ENCODE results near the gene DNAH14. TPM values are rescaled to one million over a fixed set of nuclear protein-coding genes. Genes with fewer than 3 reads are reported as not detected.
A peak's percentile ranks its signal among the peaks of the same experiment; 100 is the strongest.
"Not testable (repeated sequence)": the region's sequence is repeated elsewhere in the genome, so short reads cannot be mapped to it uniquely, and the experiment has no call there.

The DNAH14 gene
- total and polyA plus RNA-seq, 2 experiments from 2014 or later: 13.5 to 40.8 TPM

GRCh38 chr1:225143001-225143400 lies 213.5 kb downstream of the DNAH14 start:
- Histone ChIP-seq H3K27me3 (no peaks in the 10 kb centered on the region), H3K36me3 (no peaks in the 10 kb centered on the region), H3K4me1 (ENCODE audit: low read depth) (no peaks in the 10 kb centered on the region), H3K9me3 (ENCODE audit: low read depth) (no peaks in the 10 kb centered on the region), H3K4me3 (no peak overlapping the region), H3K27ac (no peak overlapping the region)
- DNase-seq (ENCODE audit: low read depth in 1 of 2, low spot score in 1 of 2): no peak
- TF ChIP-seq CTCF (IDR thresholded peaks at IDR 0.05; ENCODE audit: low read depth, low read length): no peak

- no peak for TF ChIP-seq CTCF (IDR thresholded peaks at IDR 0.05; ENCODE audit: low read depth, low read length)
- Histone ChIP-seq H3K36me3 (no peaks in the 10 kb centered on the region), H3K9me3 (ENCODE audit: low read depth) (no peaks in the 10 kb centered on the region), H3K4me3 (no peak overlapping the region), H3K4me1 (ENCODE audit: low read depth) (no peaks in the 10 kb centered on the region), H3K27me3 (no peaks in the 10 kb centered on the region), H3K27ac (no peak overlapping the region)
- DNase-seq (ENCODE audit: low read depth in 1 of 2, low spot score in 1 of 2): no peak
Observed at GRCh38 chr1:225146478-225146877, 217.0 kb downstream of the DNAH14 start.

GRCh38 chr1:225147791-225148190 lies 218.3 kb downstream of the DNAH14 start:
- H3K27ac ChIP-seq; H3K4me3 ChIP-seq; H3K4me1 ChIP-seq (ENCODE audit: low read depth); H3K27me3 ChIP-seq; DNase-seq (ENCODE audit: low read depth in 1 of 2, low spot score in 1 of 2); H3K36me3 ChIP-seq; H3K9me3 ChIP-seq (ENCODE audit: low read depth): not testable (repeated sequence)

GRCh38 chr1:225152061-225152460 lies 222.6 kb downstream of the DNAH14 start:
- no peak overlapping the region for H3K27ac ChIP-seq
- no peaks in the 10 kb centered on the region for H3K9me3 ChIP-seq (ENCODE audit: low read depth)
- no peaks in the 10 kb centered on the region for H3K4me1 ChIP-seq (ENCODE audit: low read depth)
- H3K36me3 ChIP-seq: no peaks in the 10 kb centered on the region
- H3K4me3 ChIP-seq: no peak overlapping the region
- no peaks in the 10 kb centered on the region for H3K27me3 ChIP-seq
- no peak for DNase-seq (ENCODE audit: low read depth in 1 of 2, low spot score in 1 of 2)
- TF ChIP-seq CTCF (IDR thresholded peaks at IDR 0.05; ENCODE audit: low read depth, low read length): no peak

- no peak for DNase-seq (ENCODE audit: low read depth in 1 of 2, low spot score in 1 of 2)
- no peak for TF ChIP-seq CTCF (IDR thresholded peaks at IDR 0.05; ENCODE audit: low read depth, low read length)
- Histone ChIP-seq H3K27ac (no peak overlapping the region), H3K36me3 (no peaks in the 10 kb centered on the region), H3K4me3 (no peak overlapping the region), H3K9me3 (ENCODE audit: low read depth) (no peaks in the 10 kb centered on the region), H3K4me1 (ENCODE audit: low read depth) (no peaks in the 10 kb centered on the region), H3K27me3 (no peaks in the 10 kb centered on the region)
Observed at GRCh38 chr1:225155555-225155954, 226.1 kb downstream of the DNAH14 start.

- Histone ChIP-seq H3K36me3 (no peaks in the 10 kb centered on the region), H3K27me3 (no peaks in the 10 kb centered on the region), H3K4me3 (no peak overlapping the region), H3K4me1 (ENCODE audit: low read depth) (no peaks in the 10 kb centered on the region), H3K27ac (no peak overlapping the region), H3K9me3 (ENCODE audit: low read depth) (no peaks in the 10 kb centered on the region)
- no peak for TF ChIP-seq CTCF (IDR thresholded peaks at IDR 0.05; ENCODE audit: low read depth, low read length)
- DNase-seq (ENCODE audit: low read depth in 1 of 2, low spot score in 1 of 2): peak in 1 of 2 donors; percentile 70
Observed at GRCh38 chr1:225156254-225156653, 226.8 kb downstream of the DNAH14 start.

All from cardiac muscle cell (in vitro differentiated cells and primary cell).